Neural progenitor cell (in vitro differentiated cells): Measurements from ENCODE around the gene HOMER2. TPM values are rescaled to one million over a fixed set of nuclear protein-coding genes. Genes with fewer than 3 reads are reported as not detected.

Experiments
- DNase-seq: peaks from one replicate; pipeline ENCODE4 v3.0.0-alpha.2; 2016; ENCODE audit warnings: low spot score
- H2AFZ ChIP-seq: fragments of 200-600 bp; sonication (generic); replicated peaks from 2 replicates; pipeline ENCODE4 v1.6.1; 2016; ENCODE audit warnings: antibody characterized with exemption
- H3F3A ChIP-seq: fragments of 200-600 bp; sonication (generic); 2 replicates; pipeline ENCODE4 v1.6.1; 2016; ENCODE audit warnings: antibody characterized with exemption, low read depth
- H3K27ac ChIP-seq: fragments of 200-600 bp; sonication (generic); 2 replicates; pipeline ENCODE4 v1.5.1; 2016; ENCODE audit warnings: mild to moderate bottlenecking
- H3K27me3 ChIP-seq: fragments of 200-600 bp; sonication (generic); 2 replicates; pipeline ENCODE4 v1.6.1; 2016; ENCODE audit warnings: mild to moderate bottlenecking, moderate library complexity
- H3K36me3 ChIP-seq: fragments of 200-600 bp; sonication (generic); 2 replicates; pipeline ENCODE4 v1.5.1; 2016
- H3K4me1 ChIP-seq: fragments of 200-600 bp; sonication (generic); 2 replicates; pipeline ENCODE4 v1.6.1; 2016; ENCODE audit warnings: mixed run types
- H3K4me2 ChIP-seq: fragments of 200-600 bp; sonication (generic); 2 replicates; pipeline ENCODE4 v1.6.1; 2016
- H3K4me3 ChIP-seq: fragments of 200-600 bp; sonication (generic); 2 replicates; pipeline ENCODE4 v1.5.1; 2016
- H3K79me2 ChIP-seq: fragments of 200-600 bp; sonication (generic); 2 replicates; pipeline ENCODE4 v1.6.1; 2016; ENCODE audit warnings: low read depth
- H3K9ac ChIP-seq: fragments of 200-600 bp; sonication (generic); 2 replicates; pipeline ENCODE4 v1.6.1; 2016
- H3K9me3 ChIP-seq: fragments of 200-600 bp; sonication (generic); 2 replicates; pipeline ENCODE4 v1.5.1; 2016; ENCODE audit warnings: low read depth
- H4K20me1 ChIP-seq: fragments of 200-600 bp; sonication (generic); 2 replicates; pipeline ENCODE4 v1.6.1; 2016; ENCODE audit warnings: low read depth
- H3K27ac Mint-ChIP-seq: 3 replicates; pipeline ENCODE4 v1.8.0; 2021; ENCODE audit warnings: mixed read lengths
- H3K27me3 Mint-ChIP-seq: 2 replicates; pipeline ENCODE4 v1.8.0; 2022; ENCODE audit warnings: low read depth, mild to moderate bottlenecking, inconsistent platforms, moderate library complexity, mixed read lengths; ENCODE audit not compliant: insufficient read depth
- H3K36me3 Mint-ChIP-seq: 3 replicates; pipeline ENCODE4 v1.8.0; 2021; ENCODE audit warnings: mixed read lengths
- H3K4me1 Mint-ChIP-seq: 3 replicates; pipeline ENCODE4 v1.8.0; 2021; ENCODE audit warnings: mixed read lengths
- H3K4me3 Mint-ChIP-seq: 3 replicates; pipeline ENCODE4 v1.8.0; 2021; ENCODE audit warnings: mild to moderate bottlenecking, moderate library complexity, mixed read lengths
- H3K9me3 Mint-ChIP-seq: 3 replicates; pipeline ENCODE4 v1.8.0; 2020; ENCODE audit warnings: mixed read lengths
- CTCF ChIP-seq: fragments of 200-600 bp; sonication (generic); IDR thresholded peaks from 2 replicates; pipeline ENCODE4 v1.5.1; 2017; ENCODE audit warnings: antibody characterized with exemption, mild to moderate bottlenecking
- EZH2 ChIP-seq: fragments of 200-600 bp; sonication (generic); IDR thresholded peaks from 2 replicates; pipeline ENCODE4 v1.6.1; 2017; ENCODE audit warnings: antibody characterized with exemption, mild to moderate bottlenecking, moderate library complexity
- EZH2phosphoT487 ChIP-seq: fragments of 200-600 bp; sonication (generic); IDR thresholded peaks from 2 replicates; pipeline ENCODE4 v1.6.1; 2017; ENCODE audit warnings: antibody characterized with exemption
- total RNA-seq: library from RNA; depleted of rRNA; stranded (reverse); fragments of >200 nt; gene quantifications from 2 replicates; pipeline ENCODE4 v1.2.3, GENCODE V29; 2015; ENCODE audit warnings: low replicate concordance

The HOMER2 gene
- total RNA-seq, 1 donor from 2014 or later, result 259 TPM

GRCh38 chr15:82901114-82901805 is 51.3 kb downstream of the HOMER2 start:
- Mint-ChIP-seq H3K27me3 (no peaks in the 10 kb centered on the region), H3K4me1 (peaks cover 17% of the 10 kb centered on the region), H3K9me3 (no peaks in the 10 kb centered on the region), H3K36me3 (no peaks in the 10 kb centered on the region), H3K4me3 (no peak overlapping the region), H3K27ac (peak overlapping the region; percentile 57)
- Histone ChIP-seq H2AFZ (no peak overlapping the region), H3K9me3 (no peaks in the 10 kb centered on the region), H3K4me3 (no peak overlapping the region), H3F3A (no peaks in the 10 kb centered on the region), H3K27ac (no peak overlapping the region), H3K36me3 (no peaks in the 10 kb centered on the region), H4K20me1 (no peaks in the 10 kb centered on the region), H3K4me2 (no peak overlapping the region), H3K4me1 (no peaks in the 10 kb centered on the region), H3K79me2 (no peaks in the 10 kb centered on the region), H3K27me3 (no peaks in the 10 kb centered on the region), H3K9ac (no peak overlapping the region)
- TF ChIP-seq EZH2phosphoT487 (no peak), CTCF (no peak)
- DNase-seq, result no peak

GRCh38 chr15:82900511-82901060 is 51.9 kb downstream of the HOMER2 start:
- Histone ChIP-seq H3K79me2 (no peaks in the 10 kb centered on the region), H4K20me1 (no peaks in the 10 kb centered on the region), H3K4me1 (no peaks in the 10 kb centered on the region), H3F3A (no peaks in the 10 kb centered on the region), H2AFZ (no peak overlapping the region), H3K4me3 (no peak overlapping the region), H3K36me3 (no peaks in the 10 kb centered on the region), H3K9me3 (no peaks in the 10 kb centered on the region), H3K27me3 (no peaks in the 10 kb centered on the region), H3K9ac (no peak overlapping the region), H3K4me2 (no peak overlapping the region), H3K27ac (no peak overlapping the region)
- H3K27me3 Mint-ChIP-seq, result no peaks in the 10 kb centered on the region
- no peak overlapping the region for H3K27ac Mint-ChIP-seq
- H3K9me3 Mint-ChIP-seq, result no peaks in the 10 kb centered on the region
- no peak for DNase-seq
- no peak for TF ChIP-seq CTCF
- no peak for TF ChIP-seq EZH2phosphoT487
- TF ChIP-seq EZH2, result no peak
- H3K4me1 Mint-ChIP-seq, result peaks cover 17% of the 10 kb centered on the region
- no peaks in the 10 kb centered on the region for H3K36me3 Mint-ChIP-seq
- H3K4me3 Mint-ChIP-seq, result no peak overlapping the region

GRCh38 chr15:82898961-82899360 is 53.6 kb downstream of the HOMER2 start:
- no peak overlapping the region for H3K4me2 ChIP-seq

More at GRCh38 chr15:82898961-82899360, 53.6 kb downstream of the HOMER2 start:
- peaks cover 25% of the 10 kb centered on the region for H3K4me1 Mint-ChIP-seq
- peaks cover 3% of the 10 kb centered on the region for H3F3A ChIP-seq
- peaks cover 10% of the 10 kb centered on the region for H3K4me1 ChIP-seq
- H3K27me3 Mint-ChIP-seq, result no peaks in the 10 kb centered on the region
- no peak overlapping the region for H3K4me3 Mint-ChIP-seq
- H4K20me1 ChIP-seq, result no peaks in the 10 kb centered on the region
- no peak overlapping the region for H3K27ac ChIP-seq
- H3K9me3 Mint-ChIP-seq, result no peaks in the 10 kb centered on the region
- H2AFZ ChIP-seq, result no peak overlapping the region
- H3K36me3 ChIP-seq, result no peaks in the 10 kb centered on the region
- no peaks in the 10 kb centered on the region for H3K79me2 ChIP-seq
- H3K9me3 ChIP-seq, result no peaks in the 10 kb centered on the region
- no peak overlapping the region for H3K9ac ChIP-seq
- no peak for DNase-seq
- TF ChIP-seq EZH2phosphoT487, result no peak
- no peak for TF ChIP-seq EZH2
- TF ChIP-seq CTCF, result no peak
- H3K36me3 Mint-ChIP-seq, result no peaks in the 10 kb centered on the region
- H3K4me3 ChIP-seq, result no peak overlapping the region
- H3K27ac Mint-ChIP-seq, result no peak overlapping the region
- no peaks in the 10 kb centered on the region for H3K27me3 ChIP-seq
